H9 (cell line): ENCODE measurements around the gene USP44. TPM values are rescaled to one million over a fixed set of nuclear protein-coding genes. Genes with fewer than 3 reads are reported as not detected.

Source experiments
- DNase-seq: peaks from one replicate; pipeline ENCODE4 v3.0.0-alpha.2; 2017
- H2AFZ ChIP-seq: one replicate; pipeline ENCODE4 v1.6.1; 2013; ENCODE audit warnings: mild to moderate bottlenecking, low read length, control low read depth, moderate library complexity
- H2AK5ac ChIP-seq: 2 replicates; pipeline ENCODE4 v1.6.1; 2013; ENCODE audit warnings: low read length, control low read depth, mixed read lengths; ENCODE audit not compliant: insufficient read length
- H2BK120ac ChIP-seq: one replicate; pipeline ENCODE4 v1.6.1; 2013; ENCODE audit warnings: low read depth, mild to moderate bottlenecking, low read length, control low read depth, inconsistent platforms; ENCODE audit not compliant: poor library complexity, severe bottlenecking
- H2BK12ac ChIP-seq: 2 replicates; pipeline ENCODE4 v1.6.1; 2013; ENCODE audit warnings: low read length, control low read depth, mixed read lengths, low read depth; ENCODE audit not compliant: insufficient read length
- H2BK15ac ChIP-seq: 2 replicates; pipeline ENCODE4 v1.6.1; 2013; ENCODE audit warnings: low read depth, low read length, control low read depth
- H2BK20ac ChIP-seq: one replicate; pipeline ENCODE4 v1.6.1; 2013; ENCODE audit warnings: low read depth, mild to moderate bottlenecking, low read length, control low read depth, inconsistent platforms; ENCODE audit not compliant: poor library complexity, severe bottlenecking
- H2BK5ac ChIP-seq: 2 replicates; pipeline ENCODE4 v1.6.1; 2013; ENCODE audit warnings: low read length, control low read depth, mixed read lengths; ENCODE audit not compliant: insufficient read length
- H3K14ac ChIP-seq: 2 replicates; pipeline ENCODE4 v1.6.1; 2013; ENCODE audit warnings: low read length, control low read depth; ENCODE audit not compliant: insufficient read depth
- H3K18ac ChIP-seq: 2 replicates; pipeline ENCODE4 v1.6.1; 2013; ENCODE audit warnings: low read depth, mild to moderate bottlenecking, mixed read lengths, low read length, control low read depth; ENCODE audit not compliant: insufficient read length
- H3K23ac ChIP-seq: 2 replicates; pipeline ENCODE4 v1.6.1; 2013; ENCODE audit warnings: low read length, control low read depth, mixed read lengths, low read depth; ENCODE audit not compliant: insufficient read length
- H3K23me2 ChIP-seq: 2 replicates; pipeline ENCODE4 v1.6.1; 2013; ENCODE audit warnings: low read depth, mild to moderate bottlenecking, mixed read lengths, low read length, control low read depth; ENCODE audit not compliant: insufficient read length, poor library complexity, severe bottlenecking
- H3K27ac ChIP-seq: 2 replicates; pipeline ENCODE4 v1.5.1; 2013; ENCODE audit warnings: low read length, control low read depth, mixed read lengths, low read depth; ENCODE audit not compliant: insufficient read length
- H3K27me3 ChIP-seq: 2 replicates; pipeline ENCODE4 v1.6.1; 2013; ENCODE audit warnings: low read length, control low read depth, inconsistent platforms; ENCODE audit not compliant: insufficient read depth
- H3K4ac ChIP-seq: 2 replicates; pipeline ENCODE4 v1.6.1; 2013; ENCODE audit warnings: low read depth, mild to moderate bottlenecking, control low read depth, inconsistent platforms, low read length, moderate library complexity
- H3K4me1 ChIP-seq: 2 replicates; pipeline ENCODE4 v1.6.1; 2013; ENCODE audit warnings: low read length, control low read depth, inconsistent platforms; ENCODE audit not compliant: insufficient read depth
- H3K4me2 ChIP-seq: 2 replicates; pipeline ENCODE4 v1.6.1; 2013; ENCODE audit warnings: low read length, control low read depth, mixed read lengths; ENCODE audit not compliant: insufficient read length, insufficient read depth
- H3K56ac ChIP-seq: 2 replicates; pipeline ENCODE4 v1.6.1; 2013; ENCODE audit warnings: low read depth, mild to moderate bottlenecking, mixed read lengths, low read length, control low read depth; ENCODE audit not compliant: insufficient read length
- H3K79me1 ChIP-seq: 2 replicates; pipeline ENCODE4 v1.6.1; 2013; ENCODE audit warnings: low read depth, mild to moderate bottlenecking, moderate library complexity, low read length, control low read depth, inconsistent platforms; ENCODE audit not compliant: insufficient read depth, poor library complexity, severe bottlenecking
- H3K79me2 ChIP-seq: 2 replicates; pipeline ENCODE4 v1.6.1; 2013; ENCODE audit warnings: low read length, control low read depth, inconsistent platforms; ENCODE audit not compliant: insufficient read depth
- H3K9ac ChIP-seq: 2 replicates; pipeline ENCODE4 v1.6.1; 2013; ENCODE audit warnings: low read length, control low read depth, mixed read lengths; ENCODE audit not compliant: insufficient read length; ENCODE audit errors: extremely low read depth
- H3K9me3 ChIP-seq: one replicate; pipeline ENCODE4 v1.6.1; 2013; ENCODE audit warnings: low read depth, low read length, inconsistent platforms; ENCODE audit not compliant: control insufficient read depth
- H3T11ph ChIP-seq: one replicate; pipeline ENCODE4 v1.6.1; 2013; ENCODE audit warnings: mild to moderate bottlenecking, low read length, control low read depth, inconsistent platforms
- H4K20me1 ChIP-seq: one replicate; pipeline ENCODE4 v1.6.1; 2013; ENCODE audit not compliant: control insufficient read depth, insufficient read length, insufficient read depth
- H4K5ac ChIP-seq: 2 replicates; pipeline ENCODE4 v1.6.1; 2013; ENCODE audit warnings: low read depth, mild to moderate bottlenecking, mixed read lengths, low read length, control low read depth; ENCODE audit not compliant: insufficient read length
- H4K8ac ChIP-seq: replicated peaks from 2 replicates; pipeline ENCODE4 v1.6.1; 2013; ENCODE audit warnings: low read length, control low read depth, mixed read lengths, low read depth; ENCODE audit not compliant: insufficient read length
- H4K91ac ChIP-seq: 2 replicates; pipeline ENCODE4 v1.6.1; 2013; ENCODE audit warnings: low read depth, mild to moderate bottlenecking, moderate library complexity, mixed read lengths, low read length, control low read depth; ENCODE audit not compliant: insufficient read length
- H3K27ac Mint-ChIP-seq, 3 experiments: 2 replicates in 2 of 3; 3 replicates in 1 of 3; pipeline ENCODE4 v1.8.0; 2020 to 2021; ENCODE audit warnings: mixed read lengths in 3 of 3, mild to moderate bottlenecking in 1 of 3, moderate library complexity in 1 of 3
- H3K27me3 Mint-ChIP-seq: 2 replicates; pipeline ENCODE4 v1.8.0; 2021; ENCODE audit warnings: low read depth, mild to moderate bottlenecking, moderate library complexity, mixed read lengths
- H3K36me3 Mint-ChIP-seq, 3 experiments: 2 replicates in 2 of 3; 3 replicates in 1 of 3; pipeline ENCODE4 v1.8.0; 2020 to 2021; ENCODE audit warnings: low read depth in 3 of 3, mixed read lengths in 3 of 3; ENCODE audit not compliant: insufficient read depth in 1 of 3
- H3K4me1 Mint-ChIP-seq, 2 experiments: 2 replicates each; pipeline ENCODE4 v1.8.0; 2020; ENCODE audit warnings: mixed read lengths in 2 of 2
- H3K4me3 Mint-ChIP-seq, 2 experiments: 2 replicates in 1 of 2; 3 replicates in 1 of 2; pipeline ENCODE4 v1.8.0; 2020 to 2021; ENCODE audit warnings: mild to moderate bottlenecking in 2 of 2, mixed read lengths in 2 of 2, moderate library complexity in 1 of 2
- H3K9me3 Mint-ChIP-seq, 2 experiments: 2 replicates in 1 of 2; 3 replicates in 1 of 2; pipeline ENCODE4 v1.8.0; 2020; ENCODE audit warnings: mild to moderate bottlenecking in 2 of 2, mixed read lengths in 2 of 2, moderate library complexity in 1 of 2
- WGBS: extraction: QIAGEN DNeasy Blood & Tissue Kit; methylation state at CpG from one replicate; pipeline ENCODE4 v1.1.7; 2013; ENCODE audit warnings: missing lambda C conversion rate, low lambda C conversion rate, mixed read lengths; ENCODE audit not compliant: insufficient read length; ENCODE audit errors: extremely low coverage; 5-methylcytosine and 5-hydroxymethylcytosine counted together
- total RNA-seq: library from RNA; stranded (reverse); gene quantifications from 2 replicates; pipeline ENCODE4 v1.2.1, GENCODE V29; 2021
- TF ChIP-seq, protein P1 (sequence below): fragments of 200-600 bp; sonication (generic); conservative IDR thresholded peaks from 3 replicates; pipeline ENCODE4 v1.8.0; 2021; ENCODE audit warnings: antibody characterized with exemption, mild to moderate bottlenecking

Gene USP44
- total RNA-seq, 1 experiment from 2014 or later = 185 TPM

DNA sequence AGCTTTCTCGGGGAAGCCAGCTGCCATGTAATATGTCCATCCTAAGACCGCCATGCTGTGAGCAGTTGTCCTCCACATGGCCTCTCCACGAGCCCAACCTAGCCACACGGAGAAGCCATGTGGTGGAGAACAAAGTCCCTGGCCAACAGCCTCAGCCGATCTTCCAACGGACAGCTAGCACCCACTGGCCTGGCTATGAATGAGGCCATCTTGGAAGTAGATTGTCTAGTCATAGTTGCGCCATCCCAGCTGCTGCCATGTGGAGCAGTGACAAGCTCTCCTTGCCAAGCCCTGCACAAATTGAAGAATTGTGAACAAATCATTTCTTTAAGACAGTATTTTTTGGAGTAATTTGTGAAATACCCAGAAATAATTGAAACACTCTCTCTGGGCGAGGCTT, 49.3 kb upstream of the USP44 start:
- no peak overlapping the region for H2BK5ac ChIP-seq
- Mint-ChIP-seq H3K9me3 (no peaks in the 10 kb centered on the region), H3K4me1 (peaks cover 0 to 8% of the 10 kb centered on the region in 2 experiments; a peak in 2 of 4 replicates), H3K27ac (no peak overlapping the region), H3K27me3 (no peaks in the 10 kb centered on the region), H3K36me3 (peaks cover 0 to 2% (median 0%) of the 10 kb centered on the region in 3 experiments; a peak in 3 of 7 replicates), H3K4me3 (no peak overlapping the region)
- no peak overlapping the region for H3K4ac ChIP-seq
- no peak overlapping the region for H2BK15ac ChIP-seq
- TF ChIP-seq, protein P1, sequence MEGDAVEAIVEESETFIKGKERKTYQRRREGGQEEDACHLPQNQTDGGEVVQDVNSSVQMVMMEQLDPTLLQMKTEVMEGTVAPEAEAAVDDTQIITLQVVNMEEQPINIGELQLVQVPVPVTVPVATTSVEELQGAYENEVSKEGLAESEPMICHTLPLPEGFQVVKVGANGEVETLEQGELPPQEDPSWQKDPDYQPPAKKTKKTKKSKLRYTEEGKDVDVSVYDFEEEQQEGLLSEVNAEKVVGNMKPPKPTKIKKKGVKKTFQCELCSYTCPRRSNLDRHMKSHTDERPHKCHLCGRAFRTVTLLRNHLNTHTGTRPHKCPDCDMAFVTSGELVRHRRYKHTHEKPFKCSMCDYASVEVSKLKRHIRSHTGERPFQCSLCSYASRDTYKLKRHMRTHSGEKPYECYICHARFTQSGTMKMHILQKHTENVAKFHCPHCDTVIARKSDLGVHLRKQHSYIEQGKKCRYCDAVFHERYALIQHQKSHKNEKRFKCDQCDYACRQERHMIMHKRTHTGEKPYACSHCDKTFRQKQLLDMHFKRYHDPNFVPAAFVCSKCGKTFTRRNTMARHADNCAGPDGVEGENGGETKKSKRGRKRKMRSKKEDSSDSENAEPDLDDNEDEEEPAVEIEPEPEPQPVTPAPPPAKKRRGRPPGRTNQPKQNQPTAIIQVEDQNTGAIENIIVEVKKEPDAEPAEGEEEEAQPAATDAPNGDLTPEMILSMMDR = no peak
- no peak overlapping the region for H3K27ac ChIP-seq
- no peaks in the 10 kb centered on the region for H3K79me1 ChIP-seq
- H2BK20ac ChIP-seq = no peak overlapping the region
- no peak overlapping the region for H3K4me2 ChIP-seq
- H2AFZ ChIP-seq = no peak overlapping the region
- no peaks in the 10 kb centered on the region for H3K23me2 ChIP-seq
- no peaks in the 10 kb centered on the region for H3K27me3 ChIP-seq
- no peaks in the 10 kb centered on the region for H3K9me3 ChIP-seq
- no peak overlapping the region for H3K56ac ChIP-seq
- H3K14ac ChIP-seq = no peak overlapping the region
- no peak for DNase-seq
- H3K18ac ChIP-seq = no peak overlapping the region
- no peak overlapping the region for H4K8ac ChIP-seq
- H3K79me2 ChIP-seq = no peaks in the 10 kb centered on the region
- no peak overlapping the region for H2BK120ac ChIP-seq
- no peak overlapping the region for H3T11ph ChIP-seq
- no peak overlapping the region for H3K23ac ChIP-seq
- no CpG with 5 or more reads among the region's 8 CpGs for whole genome bisulfite sequencing
- H4K91ac ChIP-seq = no peak overlapping the region
- H4K20me1 ChIP-seq = no peaks in the 10 kb centered on the region
- no peak overlapping the region for H4K5ac ChIP-seq
- no peak overlapping the region for H2BK12ac ChIP-seq
- no peak overlapping the region for H2AK5ac ChIP-seq
- no peaks in the 10 kb centered on the region; the same call in 1 of the 2 replicates for H3K4me1 ChIP-seq
- H3K9ac ChIP-seq = no peak overlapping the region
